GM21529 (cell line): ENCODE measurements around the gene EFCAB12.

Source experiments
- ATAC-seq: cut with Tn5 transposase; IDR thresholded peaks from one replicate; pipeline ENCODE4 v1.9.1; 2021; ENCODE audit not compliant: unreplicated experiment

EFCAB12 gene

GRCh38 chr3:129446926-129447325 is 18.5 kb upstream of the EFCAB12 start:
- ATAC-seq, result no peak

- ATAC-seq, result no peak
Observed at GRCh38 chr3:129445471-129445870, 17.0 kb upstream of the EFCAB12 start.

GRCh38 chr3:129442947-129443346 is 14.5 kb upstream of the EFCAB12 start:
- ATAC-seq, result no peak

DNA sequence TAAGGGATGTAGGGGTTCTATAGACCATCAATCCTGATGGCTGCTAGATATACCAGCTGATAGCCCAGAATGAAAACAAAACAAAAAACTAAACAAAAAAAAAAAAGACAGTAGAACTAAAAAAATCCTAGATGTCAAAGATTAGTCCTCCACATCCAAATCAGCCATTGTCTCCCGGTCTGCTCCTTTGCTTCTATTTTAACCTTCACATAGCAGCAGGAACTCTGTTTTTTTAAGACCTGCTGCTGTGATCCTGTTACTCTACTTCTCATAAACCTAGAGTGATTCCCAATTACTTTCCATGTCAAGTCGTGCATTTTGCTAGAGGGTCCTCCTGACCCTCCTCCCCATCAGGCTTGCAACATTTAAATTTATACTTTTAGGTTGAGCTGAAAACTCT is 14.1 kb upstream of the EFCAB12 start:
- ATAC-seq, result no peak

GRCh38 chr3:129441782-129442181 is 13.3 kb upstream of the EFCAB12 start:
- no peak for ATAC-seq

GRCh38 chr3:129441215-129441614 is 12.8 kb upstream of the EFCAB12 start:
- no peak for ATAC-seq

DNA sequence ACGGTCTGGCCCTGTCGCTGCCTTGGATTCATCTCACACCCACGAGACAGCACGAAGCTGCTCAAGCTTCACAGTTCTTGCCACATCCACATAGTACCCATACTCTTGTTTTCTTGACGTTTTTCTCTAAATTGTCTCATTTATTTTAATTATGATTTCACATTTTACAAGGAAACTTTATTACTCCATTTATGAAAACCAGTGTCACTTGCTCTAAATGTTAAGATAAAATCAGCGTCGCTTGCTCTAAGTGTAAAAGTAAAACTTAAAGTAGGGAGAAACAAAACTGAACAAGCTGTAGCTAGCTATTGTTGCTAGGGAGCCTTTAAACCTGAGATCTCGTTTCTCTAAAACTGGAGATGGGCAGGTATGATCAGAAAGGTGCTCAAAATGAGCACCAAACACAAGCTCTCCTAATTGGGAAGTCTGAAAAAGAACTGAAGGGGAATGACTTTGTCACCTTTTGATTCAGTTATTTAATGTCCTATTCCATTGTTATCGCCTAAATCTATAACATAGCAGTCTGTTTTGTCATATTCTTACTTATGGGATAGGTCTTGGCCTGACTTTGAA is 12.3 kb upstream of the EFCAB12 start:
- ATAC-seq, result no peak

- peak; percentile 88 for ATAC-seq
Observed at GRCh38 chr3:129439817-129440617, 11.6 kb upstream of the EFCAB12 start, which contains the start of the genes IFT122 and MBD4. TSS of gene IFT122 (plus strand) at chr3:129440224. CDS start at chr3:129440331, 107 bp downstream. TSS of gene MBD4 (minus strand) at chr3:129439948. CDS start at chr3:129439833, 115 bp downstream.

GRCh38 chr3:129439226-129439816 is 10.9 kb upstream of the EFCAB12 start:
- peak; percentile 22 for ATAC-seq

GRCh38 chr3:129435367-129435766 is 6.9 kb upstream of the EFCAB12 start:
- ATAC-seq, result no peak

- no peak for ATAC-seq
Observed at GRCh38 chr3:129434140-129434539, 5.7 kb upstream of the EFCAB12 start.

DNA sequence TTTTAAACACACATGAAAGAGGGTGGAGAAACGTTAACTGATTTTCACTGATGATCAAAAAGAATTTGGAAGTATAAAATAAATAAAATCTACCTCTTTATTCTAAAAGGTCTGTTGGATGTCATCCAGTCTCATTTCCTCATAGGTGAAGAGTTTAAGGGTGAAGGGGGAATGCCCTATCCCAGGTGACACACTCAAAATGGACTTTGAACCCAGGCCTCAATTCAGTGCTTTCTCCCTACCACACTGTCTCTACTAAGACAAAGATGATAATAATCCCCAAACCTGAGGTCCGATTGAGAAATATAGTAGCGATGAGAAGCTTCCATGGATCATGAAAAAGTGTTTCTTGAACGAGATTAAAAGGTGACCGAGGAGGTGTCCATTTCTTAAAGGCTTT is 5.1 kb upstream of the EFCAB12 start:
- no peak for ATAC-seq

DNA sequence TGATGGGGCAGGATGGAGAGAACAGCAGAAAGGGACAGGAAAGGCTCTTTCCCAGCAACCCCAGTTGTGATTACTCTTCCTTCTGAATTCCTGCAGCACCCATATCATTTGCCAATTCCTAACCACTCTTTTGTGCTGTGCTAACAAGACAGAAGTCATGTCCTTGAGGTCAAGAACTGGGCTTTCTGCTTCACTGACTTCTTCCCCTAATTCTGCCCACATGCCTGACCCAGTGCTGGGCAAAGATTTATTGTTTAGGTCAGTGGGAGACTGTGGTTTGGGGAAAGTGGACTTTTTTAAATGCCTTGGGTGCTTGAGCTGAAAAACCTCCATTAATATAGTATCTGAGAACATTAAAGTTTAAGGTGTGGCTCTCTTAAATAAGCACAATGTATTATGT is 4.2 kb upstream of the EFCAB12 start:
- no peak for ATAC-seq

GRCh38 chr3:129432036-129432435 is 3.6 kb upstream of the EFCAB12 start:
- ATAC-seq, result no peak

DNA sequence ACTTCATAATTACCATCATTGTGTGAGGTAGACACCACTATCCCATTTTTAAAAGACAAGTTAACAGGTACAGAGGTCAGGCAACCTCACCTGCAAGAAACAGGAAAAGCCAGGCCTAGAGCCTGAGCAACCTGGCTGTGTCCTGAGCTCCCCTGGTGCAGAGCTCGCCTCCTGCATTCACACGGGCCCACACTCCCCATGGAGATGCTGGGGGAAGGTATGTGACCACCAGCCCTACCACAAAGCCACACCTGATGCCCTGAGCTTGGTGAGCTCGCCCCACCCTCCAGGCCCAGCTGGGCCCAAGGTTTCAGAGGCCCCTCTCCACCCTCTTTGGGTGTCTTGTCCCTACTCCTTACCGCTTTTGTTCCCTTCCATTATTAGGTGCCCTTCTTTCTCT is 1.2 kb upstream of the EFCAB12 start:
- no peak for ATAC-seq

- no peak for ATAC-seq
Observed at GRCh38 chr3:129429080-129429451, 630 bp upstream of the EFCAB12 start.

DNA sequence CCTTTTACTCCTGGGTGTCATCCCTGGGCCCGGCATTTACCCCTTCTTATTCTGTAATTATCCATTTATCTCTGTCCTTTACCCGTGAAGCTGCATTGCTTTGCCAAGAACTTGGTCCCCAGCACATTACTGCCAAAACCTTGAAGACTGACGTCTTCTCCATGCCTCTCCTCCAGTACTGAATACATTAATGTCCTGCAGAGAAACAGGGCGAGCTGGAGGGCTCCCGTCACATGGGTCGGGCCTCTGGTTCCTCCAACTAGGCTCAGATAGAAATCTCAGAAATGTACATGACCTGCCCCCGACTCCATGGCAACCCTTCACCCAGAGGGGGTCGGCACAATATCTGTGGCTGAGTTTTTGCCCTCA is 445 bp downstream of the EFCAB12 start:
- no peak for ATAC-seq

- ATAC-seq, result no peak
Observed at GRCh38 chr3:129425619-129426018, 2.8 kb downstream of the EFCAB12 start.

DNA sequence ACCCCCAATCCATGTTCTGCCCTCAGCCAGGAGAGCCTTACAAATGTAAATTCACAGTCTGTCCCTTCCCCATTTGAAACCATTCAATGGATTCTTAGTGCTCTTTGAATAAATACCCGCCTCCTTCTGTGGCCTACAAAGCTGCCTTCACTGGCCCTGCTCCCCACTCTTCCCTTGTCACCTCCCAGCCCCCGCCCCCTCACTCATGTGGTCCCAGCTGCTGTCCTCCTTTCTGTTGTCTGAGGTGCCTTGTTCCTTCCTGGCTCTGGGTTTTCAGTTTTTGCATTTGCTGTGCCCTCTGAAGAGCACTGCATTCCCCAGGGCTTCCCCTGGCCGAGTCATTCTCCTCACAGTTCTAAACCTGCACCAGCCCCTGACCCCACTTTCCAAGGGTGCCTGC is 3.2 kb downstream of the EFCAB12 start:
- no peak for ATAC-seq

- peak; percentile 68 for ATAC-seq
Observed at GRCh38 chr3:129424185-129424841, 4.1 kb downstream of the EFCAB12 start.

- ATAC-seq, result no peak
Observed at GRCh38 chr3:129422897-129423296, 5.5 kb downstream of the EFCAB12 start.
